Measurements from ENCODE around the gene SRMS.

The SRMS gene

DNA sequence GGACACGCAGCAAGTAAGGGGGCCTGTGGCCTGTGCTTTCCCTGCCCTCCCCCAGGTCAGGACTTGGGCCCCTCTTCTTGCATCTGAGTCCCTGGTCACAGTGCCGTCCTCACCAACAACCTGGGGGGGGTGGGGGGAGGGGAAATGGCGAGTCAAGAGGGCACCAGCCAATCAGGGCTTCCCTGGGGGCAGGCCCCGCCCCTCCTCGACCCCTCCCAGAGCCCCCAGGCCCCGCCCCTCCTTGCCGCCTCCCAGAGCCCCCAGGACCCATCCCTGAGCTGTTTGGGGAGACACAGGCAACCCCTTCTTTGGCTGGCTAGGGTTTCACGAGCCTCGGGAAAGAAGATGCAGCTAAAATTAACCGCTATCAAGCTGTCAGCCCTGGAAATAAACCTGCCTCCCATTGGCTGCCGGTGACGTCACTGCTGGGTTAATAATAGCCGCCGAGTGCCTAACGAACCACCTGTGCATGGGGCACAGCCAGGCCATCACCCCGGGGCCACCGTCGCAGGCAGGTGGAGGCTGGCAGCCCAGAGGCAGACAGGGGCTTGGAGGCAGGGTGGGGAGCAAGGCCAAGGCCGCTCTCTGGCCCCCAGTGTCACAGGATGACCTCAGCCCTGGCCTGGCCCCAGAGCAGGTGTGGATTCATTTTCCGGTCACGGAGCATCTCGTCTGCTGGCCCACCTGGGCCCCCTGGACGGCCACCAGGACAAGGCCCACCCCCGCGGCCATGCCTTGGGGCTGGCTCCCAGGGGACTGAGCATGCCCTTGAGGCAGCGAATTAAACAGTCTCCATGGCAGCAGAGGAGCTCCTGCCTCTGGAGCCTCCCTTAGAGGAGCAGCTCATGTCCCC, 45.5 kb downstream of the SRMS start:
- no peak for TF ChIP-seq TCF12 (IDR thresholded peaks at IDR 0.05; ENCODE audit: low read depth)
- TF ChIP-seq, protein P1, sequence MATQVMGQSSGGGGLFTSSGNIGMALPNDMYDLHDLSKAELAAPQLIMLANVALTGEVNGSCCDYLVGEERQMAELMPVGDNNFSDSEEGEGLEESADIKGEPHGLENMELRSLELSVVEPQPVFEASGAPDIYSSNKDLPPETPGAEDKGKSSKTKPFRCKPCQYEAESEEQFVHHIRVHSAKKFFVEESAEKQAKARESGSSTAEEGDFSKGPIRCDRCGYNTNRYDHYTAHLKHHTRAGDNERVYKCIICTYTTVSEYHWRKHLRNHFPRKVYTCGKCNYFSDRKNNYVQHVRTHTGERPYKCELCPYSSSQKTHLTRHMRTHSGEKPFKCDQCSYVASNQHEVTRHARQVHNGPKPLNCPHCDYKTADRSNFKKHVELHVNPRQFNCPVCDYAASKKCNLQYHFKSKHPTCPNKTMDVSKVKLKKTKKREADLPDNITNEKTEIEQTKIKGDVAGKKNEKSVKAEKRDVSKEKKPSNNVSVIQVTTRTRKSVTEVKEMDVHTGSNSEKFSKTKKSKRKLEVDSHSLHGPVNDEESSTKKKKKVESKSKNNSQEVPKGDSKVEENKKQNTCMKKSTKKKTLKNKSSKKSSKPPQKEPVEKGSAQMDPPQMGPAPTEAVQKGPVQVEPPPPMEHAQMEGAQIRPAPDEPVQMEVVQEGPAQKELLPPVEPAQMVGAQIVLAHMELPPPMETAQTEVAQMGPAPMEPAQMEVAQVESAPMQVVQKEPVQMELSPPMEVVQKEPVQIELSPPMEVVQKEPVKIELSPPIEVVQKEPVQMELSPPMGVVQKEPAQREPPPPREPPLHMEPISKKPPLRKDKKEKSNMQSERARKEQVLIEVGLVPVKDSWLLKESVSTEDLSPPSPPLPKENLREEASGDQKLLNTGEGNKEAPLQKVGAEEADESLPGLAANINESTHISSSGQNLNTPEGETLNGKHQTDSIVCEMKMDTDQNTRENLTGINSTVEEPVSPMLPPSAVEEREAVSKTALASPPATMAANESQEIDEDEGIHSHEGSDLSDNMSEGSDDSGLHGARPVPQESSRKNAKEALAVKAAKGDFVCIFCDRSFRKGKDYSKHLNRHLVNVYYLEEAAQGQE (IDR thresholded peaks at IDR 0.05; ENCODE audit: low read depth), result no peak
- TF ChIP-seq YY1 (IDR thresholded peaks at IDR 0.05; ENCODE audit: low read depth), result no peak
- TF ChIP-seq MAX (IDR thresholded peaks at IDR 0.05), result no peak
- no peak for TF ChIP-seq EGR1 (IDR thresholded peaks at IDR 0.05)
- TF ChIP-seq CREB1 (IDR thresholded peaks at IDR 0.05; ENCODE audit: low read depth), result no peak
- TF ChIP-seq TEAD4 (IDR thresholded peaks at IDR 0.05), result no peak
- no peak for TF ChIP-seq EP300 (IDR thresholded peaks at IDR 0.05; ENCODE audit: borderline replicate concordance)
- TF ChIP-seq RAD21 (IDR thresholded peaks at IDR 0.05; ENCODE audit: low read depth), result no peak
- no peak for TF ChIP-seq FOXM1 (IDR thresholded peaks at IDR 0.05; ENCODE audit: borderline replicate concordance, low read depth)
- TF ChIP-seq ZBTB7A (IDR thresholded peaks at IDR 0.05; ENCODE audit: low read depth), result no peak

- TF ChIP-seq TCF12 (IDR thresholded peaks at IDR 0.05; ENCODE audit: low read depth) (no peak), NFIC (IDR thresholded peaks at IDR 0.05) (no peak), YY1 (IDR thresholded peaks at IDR 0.05; ENCODE audit: low read depth) (no peak)
- TF ChIP-seq, protein P1 (IDR thresholded peaks at IDR 0.05; ENCODE audit: low read depth), result no peak
- TF ChIP-seq, protein P2, sequence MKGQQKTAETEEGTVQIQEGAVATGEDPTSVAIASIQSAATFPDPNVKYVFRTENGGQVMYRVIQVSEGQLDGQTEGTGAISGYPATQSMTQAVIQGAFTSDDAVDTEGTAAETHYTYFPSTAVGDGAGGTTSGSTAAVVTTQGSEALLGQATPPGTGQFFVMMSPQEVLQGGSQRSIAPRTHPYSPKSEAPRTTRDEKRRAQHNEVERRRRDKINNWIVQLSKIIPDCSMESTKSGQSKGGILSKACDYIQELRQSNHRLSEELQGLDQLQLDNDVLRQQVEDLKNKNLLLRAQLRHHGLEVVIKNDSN (IDR thresholded peaks at IDR 0.05), result no peak
These were observed 46.4 kb downstream of the SRMS start for GRCh38 chr20:63500902-63501817.

DNA sequence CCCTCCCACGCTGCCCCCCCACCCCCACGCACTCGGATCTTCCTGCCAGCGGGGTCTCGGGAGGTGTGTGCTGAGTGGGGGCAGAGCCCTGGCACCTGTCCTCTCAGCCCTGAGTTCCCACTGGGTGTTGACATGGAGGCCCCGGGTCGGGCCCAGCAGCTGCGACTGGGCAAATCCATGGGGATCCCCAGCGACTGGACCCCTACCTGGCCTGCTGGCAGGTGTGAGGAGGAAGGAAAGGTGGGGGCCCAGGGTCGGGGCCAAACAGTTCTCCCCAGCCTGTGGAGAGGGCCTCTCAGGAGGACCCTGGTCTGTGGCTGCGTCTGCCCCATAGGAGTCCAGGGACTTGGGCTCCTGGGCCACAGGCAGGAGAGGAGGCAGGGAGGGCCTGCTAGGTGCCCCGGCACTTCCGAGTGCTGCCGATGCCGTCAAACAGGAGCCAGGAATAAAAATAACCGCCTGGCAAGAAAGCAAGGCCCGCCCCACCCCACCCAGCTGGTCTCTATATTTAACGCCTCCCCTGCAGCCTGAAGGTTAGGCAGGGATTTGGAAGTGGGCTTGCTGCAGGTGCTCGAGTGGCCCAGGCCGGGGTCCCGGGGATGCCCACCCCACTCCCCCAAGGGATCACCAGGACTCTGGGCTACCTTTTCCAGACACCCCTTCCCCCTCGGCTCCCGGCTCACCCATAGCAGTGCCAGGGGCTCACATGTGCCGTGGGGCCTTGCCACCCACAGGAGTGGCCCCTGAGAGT, 47.2 kb downstream of the SRMS start:
- TF ChIP-seq RAD21 (IDR thresholded peaks at IDR 0.05; ENCODE audit: low read depth) (no peak), TEAD4 (IDR thresholded peaks at IDR 0.05) (no peak), TAF1 (IDR thresholded peaks at IDR 0.05; ENCODE audit: low read depth) (no peak), YY1 (IDR thresholded peaks at IDR 0.05; ENCODE audit: low read depth) (no peak), CEBPB (IDR thresholded peaks at IDR 0.05) (no peak), TCF12 (IDR thresholded peaks at IDR 0.05; ENCODE audit: low read depth) (no peak), NFIC (IDR thresholded peaks at IDR 0.05) (no peak), FOXM1 (IDR thresholded peaks at IDR 0.05; ENCODE audit: borderline replicate concordance, low read depth) (no peak), MAX (IDR thresholded peaks at IDR 0.05) (no peak)
- TF ChIP-seq, protein P2 (IDR thresholded peaks at IDR 0.05), result no peak

GRCh38 chr20:63499338-63499969, 48.1 kb downstream of the SRMS start:
- 0 out of 2 replicates have a peak, but pooled peaks have one; percentile 43 for TF ChIP-seq ZBTB7A (IDR thresholded peaks at IDR 0.05; ENCODE audit: low read depth)
- no peak for TF ChIP-seq YY1 (IDR thresholded peaks at IDR 0.05; ENCODE audit: low read depth)

DNA sequence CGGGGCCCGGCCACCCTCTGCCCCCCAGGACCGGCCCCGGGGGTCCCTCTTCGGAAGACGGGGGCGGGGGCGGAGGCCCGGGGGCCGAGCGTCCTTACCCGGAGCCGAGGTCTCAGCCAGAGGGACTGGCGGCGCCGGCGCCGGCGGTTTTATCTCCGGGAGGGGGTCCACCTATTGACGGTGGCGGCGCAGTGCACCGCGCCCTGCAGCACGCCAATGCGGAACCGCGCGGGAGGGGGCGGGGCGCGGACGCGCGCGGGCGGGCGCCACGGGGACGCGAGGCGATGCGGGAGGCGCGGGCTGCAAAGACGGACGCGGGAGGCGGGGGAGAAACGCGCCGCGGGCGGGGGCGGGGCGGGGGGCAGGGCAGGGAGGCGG, 48.6 kb downstream of the SRMS start, which contains the start of gene EEF1A2:
Gene EEF1A2, minus strand, starts transcription at position 124 of the 378 bp plus-strand sequence. CDS start 1,320 bp downstream, outside the sequence.
- TF ChIP-seq YY1 (IDR thresholded peaks at IDR 0.05; ENCODE audit: low read depth) (no peak), MAX (IDR thresholded peaks at IDR 0.05) (no peak), TCF12 (IDR thresholded peaks at IDR 0.05; ENCODE audit: low read depth) (no peak), RAD21 (IDR thresholded peaks at IDR 0.05; ENCODE audit: low read depth) (no peak), EP300 (IDR thresholded peaks at IDR 0.05; ENCODE audit: borderline replicate concordance) (no peak), CEBPB (IDR thresholded peaks at IDR 0.05) (no peak), ZBTB7A (IDR thresholded peaks at IDR 0.05; ENCODE audit: low read depth) (no peak), FOXM1 (IDR thresholded peaks at IDR 0.05; ENCODE audit: borderline replicate concordance, low read depth) (no peak), TEAD4 (IDR thresholded peaks at IDR 0.05) (no peak), EGR1 (IDR thresholded peaks at IDR 0.05) (no peak), NFIC (IDR thresholded peaks at IDR 0.05) (no peak), CREB1 (IDR thresholded peaks at IDR 0.05; ENCODE audit: low read depth) (no peak), TAF1 (IDR thresholded peaks at IDR 0.05; ENCODE audit: low read depth) (no peak)
- TF ChIP-seq, protein P2 (IDR thresholded peaks at IDR 0.05), result no peak
- TF ChIP-seq, protein P1 (IDR thresholded peaks at IDR 0.05; ENCODE audit: low read depth), result no peak

Data from Ishikawa (cell line).